K562 (cell line): ENCODE results near the gene AIFM1. TPM values are rescaled to one million over a fixed set of nuclear protein-coding genes. Genes with fewer than 3 reads are reported as not detected.

Experiments used
- CBX5 ChIP-seq: IDR thresholded peaks from 2 replicates; pipeline ENCODE4 v1.6.1; 2014; ENCODE audit warnings: low read depth, borderline replicate concordance
- FOS ChIP-seq: IDR thresholded peaks from 3 replicates; pipeline ENCODE4 v1.6.1; 2011; ENCODE audit not compliant: insufficient read length; ENCODE audit errors: extremely low read depth
- FOXK1 ChIP-seq: sonication (generic); formaldehyde crosslinking; IDR thresholded peaks from 2 replicates; pipeline ENCODE4 v1.8.0; 2022; ENCODE audit warnings: missing genetic modification reagents, mild to moderate bottlenecking, borderline replicate concordance
- FUS ChIP-seq: fragments of 200-400 bp; formaldehyde crosslinking; optimal IDR thresholded peaks from 2 replicates; pipeline ENCODE3; 2017; ENCODE audit warnings: low read depth, low read length
- GTF2E2 ChIP-seq: fragments of 200-800 bp; sonication (Bioruptor generic); IDR thresholded peaks from 2 replicates; pipeline ENCODE4 v1.6.1; 2016; ENCODE audit warnings: missing genetic modification characterization, missing compliant biosample characterization
- MGA ChIP-seq: fragments of 450-650 bp; IDR thresholded peaks from 2 replicates; pipeline ENCODE4 v1.6.1; 2016; ENCODE audit warnings: mild to moderate bottlenecking, moderate library complexity
- NKRF ChIP-seq: fragments of 450-650 bp; IDR thresholded peaks from 2 replicates; pipeline ENCODE4 v1.6.1; 2016; ENCODE audit warnings: borderline replicate concordance
- NR4A1 ChIP-seq, 2 experiments: fragments of 250-450 bp in 1 of 2; fragments of 450-650 bp in 1 of 2; sonication (Bioruptor Pico) in 1 of 2; IDR thresholded peaks; 2 replicates each; pipeline versions ENCODE4 v1.4.0 to v1.6.1; 2016 to 2020; ENCODE audit warnings: mild to moderate bottlenecking in 2 of 2, missing compliant biosample characterization in 1 of 2, missing genetic modification characterization in 1 of 2, moderate library complexity in 1 of 2
- NRF1 ChIP-seq, 2 experiments: fragments of 450-650 bp; IDR thresholded peaks in 1 of 2; conservative IDR thresholded peaks in 1 of 2; 2 replicates each; pipeline ENCODE4 v1.6.1; 2014; ENCODE audit warnings: mild to moderate bottlenecking in 2 of 2
- SRSF9 ChIP-seq: fragments of 200-400 bp; formaldehyde crosslinking; IDR thresholded peaks from 2 replicates; pipeline ENCODE4 v1.6.1; 2017; ENCODE audit warnings: low read depth, low read length, borderline replicate concordance
- TFE3 ChIP-seq: fragments of 450-650 bp; formaldehyde crosslinking; IDR thresholded peaks from 2 replicates; pipeline ENCODE4 v1.4.0; 2020; ENCODE audit warnings: mild to moderate bottlenecking, mixed read lengths
- ZFP36 ChIP-seq: fragments of 150-350 bp; IDR thresholded peaks from 2 replicates; pipeline ENCODE4 v1.6.1; 2018; ENCODE audit warnings: low read length, low read depth; ENCODE audit not compliant: partially characterized antibody
- polyA plus RNA-seq, 8 experiments: library from polyadenylated mRNA; depleted of rRNA in 4 of 8; stranded (reverse) in 5 of 8; unstranded in 3 of 8; fragments of >200 nt; fragmentation: Nextera tagmentation in 2 of 8; fragmentation: Illumina TruSeq in 1 of 8; extraction: Ambion mirVana in 2 of 8; extraction: Trizol in 1 of 8; gene quantifications; 2 replicates each; pipeline versions ENCODE4 v1.2.1 to v1.2.3, GENCODE V29; 2011 to 2014; ENCODE audit warnings: inconsistent platforms in 1 of 8, missing spikeins in 1 of 8
- total RNA-seq, 7 experiments: library from RNA; depleted of rRNA in 6 of 7; stranded (reverse); fragments of >200 nt in 6 of 7; fragmentation: Illumina TruSeq in 2 of 7; extraction: Trizol in 2 of 7; gene quantifications; 2 replicates each; pipeline versions ENCODE4 v1.2.1 to v1.2.3, GENCODE V29; 2011 to 2021; ENCODE audit warnings: low replicate concordance in 1 of 7

The AIFM1 gene
- total and polyA plus RNA-seq, 9 of the 15 experiments (the other 6 are each of a cell fraction or from before 2014, with no cell fraction given), result 51.0 to 117 (median 91.2) TPM

GRCh38 chrX:130179579-130180215, 14.1 kb upstream of the AIFM1 start (continued):
- TF ChIP-seq MGA (no peak), FOXK1 (CRISPR knock-in tag) (no peak), FUS (no peak), CBX5 (no peak), TFE3 (CRISPR knock-in tag) (no peak), SRSF9 (no peak), NRF1 (conservative IDR thresholded peaks at IDR 0.05 in 1 of 2, IDR thresholded peaks at IDR 0.05 in 1 of 2) (no peak), ZFP36 (no peak), NKRF (no peak), GTF2E2 (tag) (no peak), NR4A1 (CRISPR knock-in tag; IDR thresholded peaks at IDR 0.05) (no peak), NR4A1 (tag; IDR thresholded peaks at IDR 0.05) (peak; percentile 64), FOS (peak; percentile 12)
